Measurements from ENCODE around the gene EIF4EBP3. TPM values are rescaled to one million over a fixed set of nuclear protein-coding genes. Genes with fewer than 3 reads are reported as not detected.

The EIF4EBP3 gene
- total and polyA plus RNA-seq, 2 donors (not counting 3 experiments of a cell fraction or from before 2014, with no cell fraction given), result 3.7 to 7.6 TPM

GRCh38 chr5:140587495-140587894 lies 40.0 kb downstream of the EIF4EBP3 start:
- ChIA-PET POLR2A (no interaction called here), CTCF (interaction anchor here (1.3 to 2.3 kb wide), 2 partner anchors 11 to 224 kb away, joined by 5 to 10 read pairs; no protein-coding TSS in a partner anchor)
- intact Hi-C loops (cut with micrococcal nuclease), result no loop called here
- Histone ChIP-seq H3K27ac (ENCODE audit: insufficient read depth, low read depth, low read length) (no peak overlapping the region), H3K4me3 (replicated peaks in 1 of 3; ENCODE audit: insufficient read depth in 1 of 3, low read depth in 1 of 3, low read length in 3 of 3) (no peak overlapping the region), H3K4me1 (ENCODE audit: control insufficient read depth, extremely low read depth, insufficient read depth, low read length) (peaks cover 23% of the 10 kb centered on the region), H3K9me3 (replicated peaks; ENCODE audit: control insufficient read depth, insufficient read depth, low read length) (no peaks in the 10 kb centered on the region), H3K79me2 (ENCODE audit: control insufficient read depth, insufficient read depth, low read length) (no peaks in the 10 kb centered on the region), H3K36me3 (ENCODE audit: control insufficient read depth in 2 of 2, extremely low read depth in 1 of 2, insufficient read depth in 2 of 2, low read length in 2 of 2) (no peaks in the 10 kb centered on the region), H2AFZ (ENCODE audit: low read depth, low read length) (no peak overlapping the region), H4K20me1 (replicated peaks; ENCODE audit: control insufficient read depth, extremely low read depth, insufficient read depth, low read length) (no peaks in the 10 kb centered on the region), H3K27me3 (ENCODE audit: control insufficient read depth in 2 of 2, insufficient read depth in 2 of 2, low read length in 2 of 2) (no peaks in the 10 kb centered on the region), H3K4me2 (ENCODE audit: insufficient read depth, low read length) (no peak overlapping the region), H3K9me1 (replicated peaks; ENCODE audit: control insufficient read depth, extremely low read depth, insufficient read depth, low read length) (no peaks in the 10 kb centered on the region), H3K9ac (replicated peaks; ENCODE audit: extremely low read depth, insufficient read depth, low read length) (no peak overlapping the region)
- dilution Hi-C loops (cut with MboI; ENCODE audit: extremely low pct_ligation_motif_present, low sequenced_read_pairs), result no loop called here
- BruUV-seq (replicated peaks), result no TSS peak
- no peak for FAIRE-seq
- no peak for DNase-seq (ENCODE audit: low read depth, low spot score)
- no peak for TF ChIP-seq JUN (IDR thresholded peaks at IDR 0.05; ENCODE audit: borderline replicate concordance, insufficient read depth, insufficient read length, low read depth)
- TF ChIP-seq POLR2AphosphoS5 (IDR thresholded peaks at IDR 0.05; ENCODE audit: insufficient read depth, low read depth, low read length), result no peak
- no peak for TF ChIP-seq MAX (IDR thresholded peaks at IDR 0.05; ENCODE audit: insufficient read depth, insufficient read length)
- no peak for TF ChIP-seq MYC (IDR thresholded peaks at IDR 0.05; ENCODE audit: low read depth, low read length)
- TF ChIP-seq EZH2 (IDR thresholded peaks at IDR 0.05; ENCODE audit: borderline replicate concordance, low read depth, low read length, severe bottlenecking), result no peak
- no peak for TF ChIP-seq POLR2A (IDR thresholded peaks at IDR 0.05; ENCODE audit: low read depth, low read length)
- TF ChIP-seq CTCF (IDR thresholded peaks at IDR 0.05; ENCODE audit: extremely low read depth in 1 of 2, insufficient read depth in 1 of 2, low read depth in 1 of 2, low read length in 2 of 2), result no peak
- TF ChIP-seq FOS (IDR thresholded peaks at IDR 0.05; ENCODE audit: borderline replicate concordance, insufficient read depth, low read length), result no peak
- no peak for TF ChIP-seq GATA2 (IDR thresholded peaks at IDR 0.05; ENCODE audit: insufficient read depth, insufficient read length, low read depth, low read length)

Measured in endothelial cell of umbilical vein (primary cell).